SK-N-SH (cell line): ENCODE measurements around the gene IWS1. TPM values are rescaled to one million over a fixed set of nuclear protein-coding genes. Genes with fewer than 3 reads are reported as not detected.

Experiments used
- CTCF ChIA-PET: fragments of 300-600, 350-600 bp; formaldehyde crosslinking; extraction: SDS; loops from one replicate; lab custom pipeline; 2021; lab: Yijun Ruan, JAX
- POLR2A ChIA-PET: fragments of 350-600 bp; sonication (Branson Sonifier 250); formaldehyde crosslinking; extraction: SDS; loops from one replicate; lab custom pipeline; 2020; ENCODE audit warnings: antibody characterized with exemption, inconsistent platforms; lab: Yijun Ruan, JAX
- DNase-seq: peaks from one replicate; pipeline ENCODE4 v3.0.0; 2012
- H2AFZ ChIP-seq: fragments of 200-600 bp; sonication (generic); 2 replicates; pipeline ENCODE4 v1.8.1; 2016; ENCODE audit warnings: antibody characterized with exemption, mild to moderate bottlenecking, low read depth
- H3F3A ChIP-seq: fragments of 200-600 bp; sonication (generic); replicated peaks from 2 replicates; pipeline ENCODE3; 2016; ENCODE audit warnings: antibody characterized with exemption, mild to moderate bottlenecking; ENCODE audit not compliant: insufficient read depth
- H3K27ac ChIP-seq, 2 experiments: fragments of 200-500 bp in 1 of 2; fragments of 200-600 bp in 1 of 2; sonication (Bioruptor generic) in 1 of 2; sonication (generic), shearing (Covaris generic) in 1 of 2; 2 replicates each; pipeline versions ENCODE4 v1.5.1 to v1.6.1; 2014 to 2016; ENCODE audit warnings: low read depth in 2 of 2, inconsistent platforms in 1 of 2, low read length in 1 of 2, mild to moderate bottlenecking in 1 of 2, mixed read lengths in 1 of 2
- H3K27me3 ChIP-seq: fragments of 200-600 bp; sonication (generic), shearing (Covaris generic); 2 replicates; pipeline ENCODE4 v1.6.1; 2016; ENCODE audit warnings: mixed run types; ENCODE audit not compliant: insufficient read depth
- H3K36me3 ChIP-seq, 2 experiments: fragments of 200-500 bp in 1 of 2; fragments of 200-600 bp in 1 of 2; sonication (Bioruptor generic) in 1 of 2; sonication (generic) in 1 of 2; replicated peaks in 1 of 2; 2 replicates each; pipeline versions ENCODE3 to v1.5.1; 2014 to 2016; ENCODE audit warnings: low read length in 1 of 2, mild to moderate bottlenecking in 1 of 2; ENCODE audit not compliant: insufficient read depth in 2 of 2, control insufficient read depth in 1 of 2
- H3K4me1 ChIP-seq, 2 experiments: fragments of 200-500 bp in 1 of 2; fragments of 200-600 bp in 1 of 2; sonication (Bioruptor generic) in 1 of 2; sonication (generic), shearing (Covaris generic) in 1 of 2; 2 replicates each; pipeline versions ENCODE4 v1.5.1 to v1.6.1; 2014 to 2016; ENCODE audit warnings: low read depth in 1 of 2, low read length in 1 of 2, mixed run types in 1 of 2; ENCODE audit not compliant: insufficient read depth in 2 of 2, control insufficient read depth in 1 of 2
- H3K4me2 ChIP-seq: fragments of 200-600 bp; sonication (generic), shearing (Covaris generic); 2 replicates; pipeline ENCODE4 v1.6.1; 2017; ENCODE audit warnings: mixed run types
- H3K4me3 ChIP-seq, 2 experiments: fragments of 200-500 bp in 1 of 2; fragments of 200-600 bp in 1 of 2; sonication (Bioruptor generic) in 1 of 2; sonication (generic), shearing (Covaris generic) in 1 of 2; 2 replicates each; pipeline versions ENCODE4 v1.5.1 to v1.8.1; 2014 to 2016; ENCODE audit warnings: low read depth in 2 of 2, inconsistent platforms in 1 of 2, low read length in 1 of 2, mild to moderate bottlenecking in 1 of 2, mixed read lengths in 1 of 2, moderate library complexity in 1 of 2
- H3K79me2 ChIP-seq: fragments of 200-600 bp; sonication (generic); 2 replicates; pipeline ENCODE4 v1.8.1; 2017; ENCODE audit warnings: mild to moderate bottlenecking; ENCODE audit not compliant: insufficient read depth
- H3K9ac ChIP-seq: fragments of 200-600 bp; sonication (generic); 2 replicates; pipeline ENCODE4 v1.6.1; 2017; ENCODE audit warnings: mixed run types
- H3K9me2 ChIP-seq: fragments of 200-600 bp; sonication (generic); 2 replicates; pipeline ENCODE4 v1.6.1; 2017; ENCODE audit warnings: mixed run types
- H3K9me3 ChIP-seq: fragments of 200-600 bp; sonication (generic); 2 replicates; pipeline ENCODE4 v1.6.1; 2017; ENCODE audit warnings: mixed run types, mild to moderate bottlenecking, moderate library complexity
- H4K20me1 ChIP-seq: fragments of 200-600 bp; sonication (generic); 2 replicates; pipeline ENCODE4 v1.6.1; 2017; ENCODE audit warnings: mild to moderate bottlenecking, mixed run types; ENCODE audit not compliant: insufficient read depth
- EP300 ChIP-seq, 2 experiments: IDR thresholded peaks; 2 replicates each; pipeline versions ENCODE4 v1.4.0 to v1.6.1; 2012; ENCODE audit warnings: borderline replicate concordance in 1 of 2, low read depth in 1 of 2, low read length in 1 of 2
- FOSL2 ChIP-seq: IDR thresholded peaks from 2 replicates; pipeline ENCODE4 v1.4.0; 2012; ENCODE audit warnings: low read depth, mild to moderate bottlenecking, moderate library complexity, borderline replicate concordance
- FOXM1 ChIP-seq: IDR thresholded peaks from 2 replicates; pipeline ENCODE4 v1.4.0; 2012; ENCODE audit warnings: low read depth, mild to moderate bottlenecking
- JUND ChIP-seq: IDR thresholded peaks from 2 replicates; pipeline ENCODE4 v1.4.0; 2012
- MEF2A ChIP-seq: IDR thresholded peaks from 2 replicates; pipeline ENCODE4 v1.4.0; 2012; ENCODE audit warnings: low read depth, borderline replicate concordance
- MXI1 ChIP-seq: IDR thresholded peaks from 2 replicates; pipeline ENCODE4 v1.6.1; 2012; ENCODE audit warnings: mild to moderate bottlenecking, low read depth, low read length, improper control_type of control experiment
- NFIC ChIP-seq: IDR thresholded peaks from 2 replicates; pipeline ENCODE4 v1.4.0; 2012; ENCODE audit warnings: borderline replicate concordance
- POLR2AphosphoS5 ChIP-seq: IDR thresholded peaks from 2 replicates; pipeline ENCODE4 v1.6.1; 2012; ENCODE audit warnings: low read depth, low read length
- RAD21 ChIP-seq: IDR thresholded peaks from 2 replicates; pipeline ENCODE4 v1.6.1; 2012; ENCODE audit warnings: mild to moderate bottlenecking, low read length
- RFX5 ChIP-seq: IDR thresholded peaks from 2 replicates; pipeline ENCODE4 v1.6.1; 2012; ENCODE audit warnings: mild to moderate bottlenecking, improper control_type of control experiment, low read length
- TCF12 ChIP-seq: IDR thresholded peaks from 2 replicates; pipeline ENCODE4 v1.4.0; 2012
- YY1 ChIP-seq: IDR thresholded peaks from 2 replicates; pipeline ENCODE4 v1.4.0; 2012; ENCODE audit warnings: low read depth, mild to moderate bottlenecking
- ZBTB33 ChIP-seq: IDR thresholded peaks from 2 replicates; pipeline ENCODE4 v1.4.0; 2012; ENCODE audit warnings: low read depth, borderline replicate concordance
- WGBS: methylation state at CpG from one replicate; pipeline ENCODE4 v1.1.6; 2017; ENCODE audit warnings: low lambda C conversion rate; 5-methylcytosine and 5-hydroxymethylcytosine counted together
- polyA plus RNA-seq, 3 experiments: library from polyadenylated mRNA; depleted of rRNA; stranded (reverse); fragments of >200 nt; gene quantifications; 2 replicates each; pipeline ENCODE4 v1.2.3, GENCODE V29; 2012
- TF ChIP-seq, protein P1 (sequence below): IDR thresholded peaks from 2 replicates; pipeline ENCODE4 v1.4.0; 2012; ENCODE audit warnings: low read depth
- TF ChIP-seq, protein P2 (sequence below): IDR thresholded peaks from 2 replicates; pipeline ENCODE4; 2012

The IWS1 gene
- polyA plus RNA-seq, 1 of the 3 experiments (the other 2 are of a cell fraction), result 24.6 TPM

DNA sequence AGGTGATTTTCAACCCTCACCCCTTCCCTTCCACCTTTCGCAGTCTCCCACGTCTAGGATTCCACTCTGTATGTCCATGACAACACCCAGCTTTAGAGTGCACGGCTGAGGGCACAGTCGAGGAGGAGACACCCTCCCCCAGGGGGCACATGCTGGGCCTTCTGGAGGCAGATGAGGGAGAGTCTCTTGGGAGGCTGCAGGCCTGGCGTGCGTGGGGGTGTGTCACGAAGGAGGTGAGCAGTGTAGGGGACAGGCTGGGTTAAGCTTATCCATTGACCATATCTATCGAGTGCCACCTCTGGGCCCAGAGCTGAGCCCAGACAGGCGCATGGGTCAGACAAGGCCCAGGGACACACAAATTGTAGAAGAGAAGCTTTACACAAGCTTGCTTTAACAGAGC is 89.2 kb downstream of the IWS1 start:
- POLR2A ChIA-PET, result no interaction called here
- Histone ChIP-seq H4K20me1 (no peaks in the 10 kb centered on the region), H3K4me3 (no peak overlapping the region), H3K36me3 (peaks cover 0 to 5% of the 10 kb centered on the region in 2 experiments), H3K27me3 (no peaks in the 10 kb centered on the region), H3K4me1 (no peaks in the 10 kb centered on the region), H3K9ac (no peak overlapping the region), H3F3A (no peaks in the 10 kb centered on the region), H3K27ac (no peak overlapping the region), H3K9me2 (no peaks in the 10 kb centered on the region), H2AFZ (no peak overlapping the region), H3K4me2 (no peak overlapping the region), H3K9me3 (no peaks in the 10 kb centered on the region), H3K79me2 (no peaks in the 10 kb centered on the region)
- no peak for DNase-seq
- 80% methylated on average over 9 of the region's 9 CpGs for WGBS
- CTCF ChIA-PET, result interaction anchor here (1.7 to 3.2 kb wide), 3 partner anchors 11 to 113 kb away, joined by 4 to 16 read pairs (median 5); no protein-coding TSS in a partner anchor
- TF ChIP-seq, protein P1, sequence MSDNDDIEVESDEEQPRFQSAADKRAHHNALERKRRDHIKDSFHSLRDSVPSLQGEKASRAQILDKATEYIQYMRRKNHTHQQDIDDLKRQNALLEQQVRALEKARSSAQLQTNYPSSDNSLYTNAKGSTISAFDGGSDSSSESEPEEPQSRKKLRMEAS, result no peak
- TF ChIP-seq EP300 (IDR thresholded peaks at IDR 0.05; ENCODE audit: borderline replicate concordance in 1 of 2, low read depth in 1 of 2, low read length in 1 of 2), result no peak
- no peak for TF ChIP-seq FOXM1
- no peak for TF ChIP-seq MXI1
- no peak for TF ChIP-seq FOSL2
- TF ChIP-seq YY1, result no peak
- no peak for TF ChIP-seq RAD21
- TF ChIP-seq TCF12, result no peak
- TF ChIP-seq ZBTB33, result no peak
- TF ChIP-seq POLR2AphosphoS5, result no peak
- TF ChIP-seq RFX5, result no peak
- TF ChIP-seq, protein P2, sequence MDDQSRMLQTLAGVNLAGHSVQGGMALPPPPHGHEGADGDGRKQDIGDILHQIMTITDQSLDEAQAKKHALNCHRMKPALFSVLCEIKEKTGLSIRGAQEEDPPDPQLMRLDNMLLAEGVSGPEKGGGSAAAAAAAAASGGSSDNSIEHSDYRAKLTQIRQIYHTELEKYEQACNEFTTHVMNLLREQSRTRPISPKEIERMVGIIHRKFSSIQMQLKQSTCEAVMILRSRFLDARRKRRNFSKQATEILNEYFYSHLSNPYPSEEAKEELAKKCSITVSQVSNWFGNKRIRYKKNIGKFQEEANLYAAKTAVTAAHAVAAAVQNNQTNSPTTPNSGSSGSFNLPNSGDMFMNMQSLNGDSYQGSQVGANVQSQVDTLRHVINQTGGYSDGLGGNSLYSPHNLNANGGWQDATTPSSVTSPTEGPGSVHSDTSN, result no peak
- no peak for TF ChIP-seq MEF2A

GRCh38 chr2:127434515-127434914 is 91.8 kb downstream of the IWS1 start:
- POLR2A ChIA-PET, result no interaction called here
- TF ChIP-seq JUND, result no peak
- TF ChIP-seq NFIC, result no peak
- Histone ChIP-seq H3K9ac (no peak overlapping the region), H3F3A (no peaks in the 10 kb centered on the region), H3K9me2 (no peaks in the 10 kb centered on the region), H3K4me3 (no peak overlapping the region), H2AFZ (no peak overlapping the region), H3K9me3 (no peaks in the 10 kb centered on the region), H3K4me1 (no peaks in the 10 kb centered on the region; a peak in 1 of 4 replicates), H3K4me2 (no peak overlapping the region), H4K20me1 (no peaks in the 10 kb centered on the region), H3K79me2 (no peaks in the 10 kb centered on the region), H3K27me3 (no peaks in the 10 kb centered on the region), H3K36me3 (no peaks in the 10 kb centered on the region), H3K27ac (no peak overlapping the region)
- CTCF ChIA-PET, result no interaction called here
- DNase-seq, result no peak
- WGBS, result 81% methylated on average over 6 of the region's 6 CpGs
